HepG2 (cell line): Measurements from ENCODE around the gene F7. TPM values are rescaled to one million over a fixed set of nuclear protein-coding genes. Genes with fewer than 3 reads are reported as not detected.

Experiments
- BCL6 ChIP-seq: IDR thresholded peaks from 2 replicates; pipeline ENCODE4 v1.6.1; 2016; ENCODE audit warnings: missing genetic modification reagents, missing compliant biosample characterization
- CSRNP1 ChIP-seq: sonication (generic); formaldehyde crosslinking; IDR thresholded peaks from 2 replicates; pipeline ENCODE4 v1.8.1; 2023; ENCODE audit warnings: mild to moderate bottlenecking, missing genetic modification reagents
- DZIP1 ChIP-seq: sonication (generic); formaldehyde crosslinking; IDR thresholded peaks from 2 replicates; pipeline ENCODE4 v1.5.0; 2020; ENCODE audit warnings: mild to moderate bottlenecking, missing genetic modification reagents
- FUBP1 ChIP-seq: sonication (generic); formaldehyde crosslinking; IDR thresholded peaks from 2 replicates; pipeline ENCODE4 v1.5.1; 2020; ENCODE audit warnings: missing genetic modification reagents, mild to moderate bottlenecking, borderline replicate concordance
- GPBP1L1 ChIP-seq: sonication (generic); formaldehyde crosslinking; IDR thresholded peaks from 2 replicates; pipeline ENCODE4 v1.5.0; 2020; ENCODE audit warnings: mild to moderate bottlenecking, missing genetic modification reagents
- GPN1 ChIP-seq: sonication (generic); formaldehyde crosslinking; IDR thresholded peaks from 2 replicates; pipeline ENCODE4 v1.5.1; 2020; ENCODE audit warnings: missing genetic modification reagents, borderline replicate concordance
- HIVEP1 ChIP-seq: sonication (generic); formaldehyde crosslinking; IDR thresholded peaks from 2 replicates; pipeline ENCODE4 v1.4.0; 2020; ENCODE audit warnings: mild to moderate bottlenecking, missing genetic modification reagents
- NCOR1 ChIP-seq: fragments of 200-600 bp; sonication (generic); IDR thresholded peaks from 2 replicates; pipeline ENCODE4 v1.7.0; 2017; ENCODE audit warnings: antibody characterized with exemption, low read length, borderline replicate concordance
- PHF20 ChIP-seq: sonication (generic); formaldehyde crosslinking; IDR thresholded peaks from 2 replicates; pipeline ENCODE4 v1.5.0; 2020; ENCODE audit warnings: mild to moderate bottlenecking, missing genetic modification reagents
- SMC3 ChIP-seq: IDR thresholded peaks from 2 replicates; pipeline ENCODE4 v1.6.1; 2011; ENCODE audit warnings: low read length, improper control_type of control experiment
- TBX2 ChIP-seq: sonication (generic); formaldehyde crosslinking; IDR thresholded peaks from 2 replicates; pipeline ENCODE4 v1.5.0; 2020; ENCODE audit warnings: missing genetic modification reagents, mild to moderate bottlenecking, borderline replicate concordance
- TRAFD1 ChIP-seq: sonication (generic); formaldehyde crosslinking; IDR thresholded peaks from 2 replicates; pipeline ENCODE4 v1.5.1; 2020; ENCODE audit warnings: missing genetic modification reagents, mild to moderate bottlenecking, borderline replicate concordance
- TRIM24 ChIP-seq: sonication (generic); formaldehyde crosslinking; IDR thresholded peaks from 2 replicates; pipeline ENCODE4 v1.8.0; 2022; ENCODE audit warnings: mild to moderate bottlenecking, missing genetic modification reagents
- YEATS2 ChIP-seq: sonication (generic); formaldehyde crosslinking; IDR thresholded peaks from 2 replicates; pipeline ENCODE4 v1.4.0; 2020; ENCODE audit warnings: missing genetic modification reagents, borderline replicate concordance
- ZKSCAN8 ChIP-seq: IDR thresholded peaks from 2 replicates; pipeline ENCODE4 v1.6.1; 2016; ENCODE audit warnings: borderline replicate concordance, missing genetic modification reagents, missing compliant biosample characterization
- ZNF205 ChIP-seq: IDR thresholded peaks from 2 replicates; pipeline ENCODE4 v1.6.1; 2018; ENCODE audit warnings: missing biosample characterization, missing genetic modification reagents
- ZNF546 ChIP-seq: sonication (generic); formaldehyde crosslinking; conservative IDR thresholded peaks from 2 replicates; pipeline ENCODE4 v1.8.1; 2023; ENCODE audit warnings: mild to moderate bottlenecking, missing genetic modification reagents
- ZNF709 ChIP-seq: sonication (generic); formaldehyde crosslinking; IDR thresholded peaks from 2 replicates; pipeline ENCODE4 v1.5.0; 2020; ENCODE audit warnings: mild to moderate bottlenecking, missing genetic modification reagents
- ZNF747 ChIP-seq: sonication (generic); formaldehyde crosslinking; IDR thresholded peaks from 2 replicates; pipeline ENCODE4 v1.8.1; 2023; ENCODE audit warnings: missing genetic modification reagents, mild to moderate bottlenecking, borderline replicate concordance
- polyA plus RNA-seq, 8 experiments: library from polyadenylated mRNA; depleted of rRNA in 3 of 8; stranded (reverse) in 7 of 8; unstranded in 1 of 8; fragments of >200 nt; fragmentation: Illumina TruSeq in 4 of 8; extraction: Trizol in 4 of 8; gene quantifications; 2 replicates each; pipeline versions ENCODE4 v1.2.1 to v1.2.3, GENCODE V29; 2011 to 2016; ENCODE audit warnings: low read depth in 4 of 8, missing spikeins in 1 of 8, mixed read lengths in 1 of 8; ENCODE audit not compliant: insufficient read depth in 1 of 8
- total RNA-seq, 5 experiments: library from RNA; depleted of rRNA; stranded (reverse); fragments of >200 nt; fragmentation: Illumina TruSeq; extraction: Trizol; gene quantifications; 2 replicates each; pipeline ENCODE4 v1.2.3, GENCODE V29; 2016; ENCODE audit warnings: low read depth in 1 of 5

Gene F7
- total and polyA plus RNA-seq, 2 of the 13 experiments (the other 11 are each of a cell fraction or from before 2014, with no cell fraction given), result 12.6 to 26.5 TPM

GRCh38 chr13:113149711-113150549 lies 44.3 kb downstream of the F7 start (continued):
- no peak; the same call in 1 of the 2 replicates for TF ChIP-seq ZNF709
- TF ChIP-seq DZIP1 (CRISPR knock-in tag), result no peak; the same call in 1 of the 2 replicates
- TF ChIP-seq ZNF546, result 0 out of 2 replicates have a peak, but pooled peaks have one; percentile 51
- peak; percentile 79 for TF ChIP-seq BCL6 (CRISPR knock-in tag)
- no peak for TF ChIP-seq GPBP1L1 (CRISPR knock-in tag)
- TF ChIP-seq YEATS2, result 0 out of 2 replicates have a peak, but pooled peaks have one; percentile 32
- no peak for TF ChIP-seq GPN1 (CRISPR knock-in tag)
- no peak for TF ChIP-seq ZNF205 (CRISPR knock-in tag)
- peak; percentile 87 for TF ChIP-seq ZNF747 (CRISPR knock-in tag)
- TF ChIP-seq NCOR1, result peak; percentile 56; the same call in 1 of the 2 replicates
- TF ChIP-seq CSRNP1 (CRISPR knock-in tag), result no peak
- no peak; the same call in 1 of the 2 replicates for TF ChIP-seq ZKSCAN8 (CRISPR knock-in tag)
- no peak for TF ChIP-seq SMC3
- no peak for TF ChIP-seq PHF20 (CRISPR knock-in tag)
- TF ChIP-seq HIVEP1 (CRISPR knock-in tag), result peak; percentile 20; the same call in 1 of the 2 replicates
- no peak for TF ChIP-seq TRAFD1
- no peak for TF ChIP-seq TRIM24 (CRISPR knock-in tag)
- TF ChIP-seq TBX2 (CRISPR knock-in tag), result peak; percentile 85
- TF ChIP-seq FUBP1 (CRISPR knock-in tag), result no peak
